HepG2 (cell line): ENCODE results near the gene MZT2A. TPM values are rescaled to one million over a fixed set of nuclear protein-coding genes. Genes with fewer than 3 reads are reported as not detected.

Experiments used
- ARHGAP35 ChIP-seq: sonication (generic); formaldehyde crosslinking; IDR thresholded peaks from 2 replicates; pipeline ENCODE4 v1.9.0; 2022; ENCODE audit warnings: mild to moderate bottlenecking, inconsistent platforms, moderate library complexity, missing genetic modification reagents, borderline replicate concordance
- ASH2L ChIP-seq: fragments of 300-600, 200-600 bp; sonication (generic); IDR thresholded peaks from 2 replicates; pipeline ENCODE4 v1.7.0; 2017; ENCODE audit warnings: low read depth, mild to moderate bottlenecking, moderate library complexity, mixed read lengths, low read length; ENCODE audit not compliant: insufficient read length
- CCDC6 ChIP-seq: sonication (generic); formaldehyde crosslinking; IDR thresholded peaks from 2 replicates; pipeline ENCODE4 v1.8.1; 2022; ENCODE audit warnings: mild to moderate bottlenecking, missing genetic modification reagents, moderate library complexity
- ELF1 ChIP-seq: sonication (generic); formaldehyde crosslinking; IDR thresholded peaks from 2 replicates; pipeline ENCODE4 v1.4.0; 2020; ENCODE audit warnings: missing genetic modification reagents
- GATAD2A ChIP-seq: IDR thresholded peaks from 2 replicates; pipeline ENCODE4 v1.6.1; 2016
- IRF2 ChIP-seq: IDR thresholded peaks from 2 replicates; pipeline ENCODE4 v1.6.1; 2018; ENCODE audit warnings: missing genetic modification reagents, missing compliant biosample characterization
- KAT8 ChIP-seq: IDR thresholded peaks from 2 replicates; pipeline ENCODE4 v1.6.1; 2016; ENCODE audit warnings: missing genetic modification reagents, missing compliant biosample characterization
- NFYB ChIP-seq: sonication (generic); formaldehyde crosslinking; IDR thresholded peaks from 2 replicates; pipeline ENCODE4 v1.4.0; 2020; ENCODE audit warnings: missing genetic modification reagents
- NFYC ChIP-seq: IDR thresholded peaks from 2 replicates; pipeline ENCODE4 v1.6.1; 2016; ENCODE audit warnings: missing genetic modification reagents, missing compliant biosample characterization
- PHF20 ChIP-seq: sonication (generic); formaldehyde crosslinking; IDR thresholded peaks from 2 replicates; pipeline ENCODE4 v1.5.0; 2020; ENCODE audit warnings: mild to moderate bottlenecking, missing genetic modification reagents
- PHF8 ChIP-seq: sonication (generic); formaldehyde crosslinking; IDR thresholded peaks from 2 replicates; pipeline ENCODE4 v1.5.0; 2020; ENCODE audit warnings: missing genetic modification reagents
- RBFOX2 ChIP-seq: fragments of 200-400 bp; formaldehyde crosslinking; IDR thresholded peaks from 2 replicates; pipeline ENCODE4 v1.6.1; 2017; ENCODE audit warnings: low read depth, mild to moderate bottlenecking, low read length
- RORA ChIP-seq: sonication (generic); formaldehyde crosslinking; IDR thresholded peaks from 2 replicates; pipeline ENCODE4 v1.5.0; 2020; ENCODE audit warnings: mild to moderate bottlenecking, missing genetic modification reagents, moderate library complexity
- SAFB2 ChIP-seq: sonication (generic); formaldehyde crosslinking; IDR thresholded peaks from 2 replicates; pipeline ENCODE4 v1.5.1; 2020; ENCODE audit warnings: missing genetic modification reagents, low read depth, mild to moderate bottlenecking, borderline replicate concordance
- SALL1 ChIP-seq: sonication (generic); formaldehyde crosslinking; IDR thresholded peaks from 2 replicates; pipeline ENCODE4 v1.8.0; 2022; ENCODE audit warnings: mild to moderate bottlenecking, missing genetic modification reagents
- SRSF1 ChIP-seq: fragments of 200-400 bp; formaldehyde crosslinking; optimal IDR thresholded peaks from 2 replicates; pipeline ENCODE3; 2017; ENCODE audit warnings: mild to moderate bottlenecking, low read depth, low read length, moderate library complexity
- THAP11 ChIP-seq: IDR thresholded peaks from 2 replicates; pipeline ENCODE4 v1.6.1; 2016; ENCODE audit warnings: missing biosample characterization, missing genetic modification reagents
- ZMYM4 ChIP-seq: sonication (generic); formaldehyde crosslinking; IDR thresholded peaks from 2 replicates; pipeline ENCODE4 v1.8.1; 2023; ENCODE audit warnings: mild to moderate bottlenecking, missing genetic modification reagents
- ZNF10 ChIP-seq: sonication (generic); formaldehyde crosslinking; IDR thresholded peaks from 2 replicates; pipeline ENCODE4 v1.4.0; 2020; ENCODE audit warnings: mild to moderate bottlenecking, low read depth, missing genetic modification reagents, borderline replicate concordance
- ZNF232 ChIP-seq: sonication (generic); formaldehyde crosslinking; IDR thresholded peaks from 2 replicates; pipeline ENCODE4 v1.4.0; 2020; ENCODE audit warnings: missing genetic modification reagents, borderline replicate concordance
- ZNF326 ChIP-seq: sonication (generic); formaldehyde crosslinking; IDR thresholded peaks from 2 replicates; pipeline ENCODE4 v1.4.0; 2020; ENCODE audit warnings: missing genetic modification reagents, borderline replicate concordance
- ZNF510 ChIP-seq: sonication (generic); formaldehyde crosslinking; IDR thresholded peaks from 2 replicates; pipeline ENCODE4 v1.4.0; 2020; ENCODE audit warnings: low read depth, mild to moderate bottlenecking, missing genetic modification reagents
- ZNF570 ChIP-seq: sonication (generic); formaldehyde crosslinking; IDR thresholded peaks from 2 replicates; pipeline ENCODE4 v1.4.0; 2020; ENCODE audit warnings: mild to moderate bottlenecking, missing genetic modification reagents, borderline replicate concordance
- ZNF766 ChIP-seq: sonication (generic); formaldehyde crosslinking; IDR thresholded peaks from 2 replicates; pipeline ENCODE4 v1.5.0; 2020; ENCODE audit warnings: missing genetic modification reagents, borderline replicate concordance
- ZNF792 ChIP-seq: IDR thresholded peaks from 2 replicates; pipeline ENCODE4 v1.6.1; 2016
- ZSCAN30 ChIP-seq: sonication (generic); formaldehyde crosslinking; IDR thresholded peaks from 2 replicates; pipeline ENCODE4 v1.5.0; 2020; ENCODE audit warnings: mild to moderate bottlenecking, missing genetic modification reagents
- polyA plus RNA-seq, 8 experiments: library from polyadenylated mRNA; depleted of rRNA in 3 of 8; stranded (reverse) in 7 of 8; unstranded in 1 of 8; fragments of >200 nt; fragmentation: Illumina TruSeq in 4 of 8; extraction: Trizol in 4 of 8; gene quantifications; 2 replicates each; pipeline versions ENCODE4 v1.2.1 to v1.2.3, GENCODE V29; 2011 to 2016; ENCODE audit warnings: low read depth in 4 of 8, missing spikeins in 1 of 8, mixed read lengths in 1 of 8; ENCODE audit not compliant: insufficient read depth in 1 of 8
- total RNA-seq, 5 experiments: library from RNA; depleted of rRNA; stranded (reverse); fragments of >200 nt; fragmentation: Illumina TruSeq; extraction: Trizol; gene quantifications; 2 replicates each; pipeline ENCODE4 v1.2.3, GENCODE V29; 2016; ENCODE audit warnings: low read depth in 1 of 5
- TF ChIP-seq, protein P1 (sequence below): sonication (generic); formaldehyde crosslinking; conservative IDR thresholded peaks from 2 replicates; pipeline ENCODE4 v1.4.0; 2020; ENCODE audit warnings: missing genetic modification reagents
- TF ChIP-seq, protein P2 (sequence below): sonication (generic); formaldehyde crosslinking; conservative IDR thresholded peaks from 2 replicates; pipeline ENCODE4 v1.8.0; 2022; ENCODE audit warnings: missing genetic modification reagents
- TF ChIP-seq, protein P3 (sequence below): sonication (generic); formaldehyde crosslinking; IDR thresholded peaks from 2 replicates; pipeline ENCODE4 v1.5.0; 2020; ENCODE audit warnings: missing genetic modification reagents

MZT2A gene
- total and polyA plus RNA-seq, 2 of the 13 experiments (the other 11 are each of a cell fraction or from before 2014, with no cell fraction given) = 221 to 349 TPM

DNA sequence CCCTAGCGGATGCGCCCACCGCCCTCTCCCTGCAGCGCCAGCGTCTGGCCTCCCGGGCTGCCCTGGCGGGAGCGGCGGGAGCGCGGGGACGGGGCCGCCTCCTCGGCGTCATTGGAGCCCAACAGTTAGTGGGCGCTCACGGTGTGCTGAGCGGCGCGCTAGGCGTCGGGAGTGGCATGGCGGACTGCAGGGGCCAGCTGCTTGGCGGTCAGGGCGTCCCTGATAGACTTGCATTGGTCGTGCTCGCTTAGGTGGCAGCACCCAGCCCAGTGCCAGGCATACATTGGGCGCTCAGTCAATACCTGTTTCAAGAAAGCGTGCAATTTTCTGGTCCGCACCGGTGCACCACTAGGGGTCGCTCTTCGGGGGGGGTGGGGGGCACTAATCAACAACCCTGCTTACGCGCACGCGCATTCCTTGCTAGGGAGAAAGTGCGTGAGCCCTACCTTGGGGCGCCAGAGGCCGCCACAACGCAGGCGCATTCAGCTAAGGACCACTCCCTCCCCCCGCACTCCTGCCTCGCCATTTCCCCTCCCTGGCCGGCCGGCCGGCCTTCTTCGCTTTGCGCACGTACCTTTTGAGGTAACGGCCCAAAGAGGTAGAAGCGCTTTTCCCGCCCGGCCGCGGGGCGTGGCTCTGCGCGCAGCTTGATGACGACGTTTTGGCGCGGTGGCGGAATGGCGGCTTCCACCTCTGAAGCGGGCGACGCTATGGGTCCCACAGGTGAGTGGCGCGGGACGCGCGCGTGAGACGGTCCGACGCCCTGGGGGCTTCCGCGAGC is 411 bp upstream of the MZT2A start (continued):
- peak; percentile 87; the same call in 1 of the 2 replicates for TF ChIP-seq PHF20 (CRISPR knock-in tag)
- TF ChIP-seq ZMYM4 = peak; percentile 83
- no peak for TF ChIP-seq ZNF10 (CRISPR knock-in tag)
- peak; percentile 74; the same call in 1 of the 2 replicates for TF ChIP-seq ZNF232 (CRISPR knock-in tag)
- TF ChIP-seq, protein P1, sequence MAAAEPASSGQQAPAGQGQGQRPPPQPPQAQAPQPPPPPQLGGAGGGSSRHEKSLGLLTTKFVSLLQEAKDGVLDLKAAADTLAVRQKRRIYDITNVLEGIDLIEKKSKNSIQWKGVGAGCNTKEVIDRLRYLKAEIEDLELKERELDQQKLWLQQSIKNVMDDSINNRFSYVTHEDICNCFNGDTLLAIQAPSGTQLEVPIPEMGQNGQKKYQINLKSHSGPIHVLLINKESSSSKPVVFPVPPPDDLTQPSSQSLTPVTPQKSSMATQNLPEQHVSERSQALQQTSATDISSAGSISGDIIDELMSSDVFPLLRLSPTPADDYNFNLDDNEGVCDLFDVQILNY (CRISPR knock-in tag) = peak; percentile 96
- no peak for TF ChIP-seq ZNF570
- peak; percentile 85 for TF ChIP-seq PHF8 (CRISPR knock-in tag)
- TF ChIP-seq THAP11 (CRISPR knock-in tag) = peak; percentile 86
- no peak for TF ChIP-seq ZNF326
- TF ChIP-seq, protein P2, sequence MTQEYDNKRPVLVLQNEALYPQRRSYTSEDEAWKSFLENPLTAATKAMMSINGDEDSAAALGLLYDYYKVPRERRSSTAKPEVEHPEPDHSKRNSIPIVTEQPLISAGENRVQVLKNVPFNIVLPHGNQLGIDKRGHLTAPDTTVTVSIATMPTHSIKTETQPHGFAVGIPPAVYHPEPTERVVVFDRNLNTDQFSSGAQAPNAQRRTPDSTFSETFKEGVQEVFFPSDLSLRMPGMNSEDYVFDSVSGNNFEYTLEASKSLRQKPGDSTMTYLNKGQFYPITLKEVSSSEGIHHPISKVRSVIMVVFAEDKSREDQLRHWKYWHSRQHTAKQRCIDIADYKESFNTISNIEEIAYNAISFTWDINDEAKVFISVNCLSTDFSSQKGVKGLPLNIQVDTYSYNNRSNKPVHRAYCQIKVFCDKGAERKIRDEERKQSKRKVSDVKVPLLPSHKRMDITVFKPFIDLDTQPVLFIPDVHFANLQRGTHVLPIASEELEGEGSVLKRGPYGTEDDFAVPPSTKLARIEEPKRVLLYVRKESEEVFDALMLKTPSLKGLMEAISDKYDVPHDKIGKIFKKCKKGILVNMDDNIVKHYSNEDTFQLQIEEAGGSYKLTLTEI (CRISPR knock-in tag) = no peak
- TF ChIP-seq ZSCAN30 (CRISPR knock-in tag) = no peak
- TF ChIP-seq, protein P3, sequence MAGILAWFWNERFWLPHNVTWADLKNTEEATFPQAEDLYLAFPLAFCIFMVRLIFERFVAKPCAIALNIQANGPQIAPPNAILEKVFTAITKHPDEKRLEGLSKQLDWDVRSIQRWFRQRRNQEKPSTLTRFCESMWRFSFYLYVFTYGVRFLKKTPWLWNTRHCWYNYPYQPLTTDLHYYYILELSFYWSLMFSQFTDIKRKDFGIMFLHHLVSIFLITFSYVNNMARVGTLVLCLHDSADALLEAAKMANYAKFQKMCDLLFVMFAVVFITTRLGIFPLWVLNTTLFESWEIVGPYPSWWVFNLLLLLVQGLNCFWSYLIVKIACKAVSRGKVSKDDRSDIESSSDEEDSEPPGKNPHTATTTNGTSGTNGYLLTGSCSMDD (CRISPR knock-in tag) = no peak
- TF ChIP-seq IRF2 (CRISPR knock-in tag) = peak; percentile 62; the same call in 1 of the 2 replicates
- 0 out of 2 replicates have a peak, but pooled peaks have one; percentile 65 for TF ChIP-seq SAFB2 (CRISPR knock-in tag)
- peak; percentile 27; the same call in 1 of the 2 replicates for TF ChIP-seq ARHGAP35 (CRISPR knock-in tag)
- peak; percentile 85 for TF ChIP-seq SALL1 (CRISPR knock-in tag)
- no peak for TF ChIP-seq ZNF792 (CRISPR knock-in tag)
- peak; percentile 78 for TF ChIP-seq ELF1 (CRISPR knock-in tag)
- peak; percentile 73; the same call in 1 of the 2 replicates for TF ChIP-seq ZNF766 (CRISPR knock-in tag)
- TF ChIP-seq RBFOX2 = peak; percentile 91
- TF ChIP-seq GATAD2A (CRISPR knock-in tag) = peak; percentile 58; the same call in 1 of the 2 replicates
- TF ChIP-seq ZNF510 (CRISPR knock-in tag) = 0 out of 2 replicates have a peak, but pooled peaks have one; percentile 61
- 0 out of 2 replicates have a peak, but pooled peaks have one; percentile 21 for TF ChIP-seq NFYC (CRISPR knock-in tag)
- TF ChIP-seq NFYB = peak; percentile 32; the same call in 1 of the 2 replicates
- peak; percentile 75 for TF ChIP-seq ASH2L
- peak; percentile 94 for TF ChIP-seq KAT8 (CRISPR knock-in tag)
- peak; percentile 99 for TF ChIP-seq SRSF1
- TF ChIP-seq RORA (CRISPR knock-in tag) = no peak
- peak; percentile 89 for TF ChIP-seq CCDC6 (CRISPR knock-in tag)
